Kidney epithelial cell (primary cell): Measurements from ENCODE around the gene SYNE1. TPM values are rescaled to one million over a fixed set of nuclear protein-coding genes. Genes with fewer than 3 reads are reported as not detected.

ENCODE experiments used
- DNase-seq: peaks from one replicate; pipeline ENCODE4 v3.0.0-alpha.2; 2010; ENCODE audit warnings: low read depth
- H3K27me3 ChIP-seq: 2 replicates; pipeline ENCODE4 v1.6.0; 2011; ENCODE audit warnings: low read length; ENCODE audit not compliant: control insufficient read depth, insufficient read depth
- H3K36me3 ChIP-seq: 2 replicates; pipeline ENCODE4 v1.5.1; 2011; ENCODE audit warnings: low read length; ENCODE audit not compliant: control insufficient read depth, insufficient read depth
- H3K4me3 ChIP-seq: 2 replicates; pipeline ENCODE4 v1.5.1; 2011; ENCODE audit warnings: low read depth, mild to moderate bottlenecking, control low read depth, low read length
- total RNA-seq: library from RNA; depleted of rRNA; stranded (reverse); fragments of >200 nt; gene quantifications from 2 replicates; pipeline ENCODE4 v1.2.3, GENCODE V29; 2015
- TF ChIP-seq, protein P1 (sequence below): IDR thresholded peaks from 2 replicates; pipeline ENCODE4 v1.5.1; 2011; ENCODE audit warnings: mild to moderate bottlenecking, moderate library complexity, low read length, control low read depth, inconsistent platforms; ENCODE audit not compliant: insufficient read depth, poor library complexity, severe bottlenecking

Gene SYNE1
- total RNA-seq, 1 donor from 2014 or later: 43.1 TPM

- DNase-seq: no peak
- Histone ChIP-seq H3K27me3 (no peaks in the 10 kb centered on the region), H3K4me3 (no peak overlapping the region), H3K36me3 (no peaks in the 10 kb centered on the region)
- TF ChIP-seq, protein P1, sequence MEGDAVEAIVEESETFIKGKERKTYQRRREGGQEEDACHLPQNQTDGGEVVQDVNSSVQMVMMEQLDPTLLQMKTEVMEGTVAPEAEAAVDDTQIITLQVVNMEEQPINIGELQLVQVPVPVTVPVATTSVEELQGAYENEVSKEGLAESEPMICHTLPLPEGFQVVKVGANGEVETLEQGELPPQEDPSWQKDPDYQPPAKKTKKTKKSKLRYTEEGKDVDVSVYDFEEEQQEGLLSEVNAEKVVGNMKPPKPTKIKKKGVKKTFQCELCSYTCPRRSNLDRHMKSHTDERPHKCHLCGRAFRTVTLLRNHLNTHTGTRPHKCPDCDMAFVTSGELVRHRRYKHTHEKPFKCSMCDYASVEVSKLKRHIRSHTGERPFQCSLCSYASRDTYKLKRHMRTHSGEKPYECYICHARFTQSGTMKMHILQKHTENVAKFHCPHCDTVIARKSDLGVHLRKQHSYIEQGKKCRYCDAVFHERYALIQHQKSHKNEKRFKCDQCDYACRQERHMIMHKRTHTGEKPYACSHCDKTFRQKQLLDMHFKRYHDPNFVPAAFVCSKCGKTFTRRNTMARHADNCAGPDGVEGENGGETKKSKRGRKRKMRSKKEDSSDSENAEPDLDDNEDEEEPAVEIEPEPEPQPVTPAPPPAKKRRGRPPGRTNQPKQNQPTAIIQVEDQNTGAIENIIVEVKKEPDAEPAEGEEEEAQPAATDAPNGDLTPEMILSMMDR: no peak
Measured at GRCh38 chr6:152167641-152168603, 469.2 kb downstream of the SYNE1 start.

DNA sequence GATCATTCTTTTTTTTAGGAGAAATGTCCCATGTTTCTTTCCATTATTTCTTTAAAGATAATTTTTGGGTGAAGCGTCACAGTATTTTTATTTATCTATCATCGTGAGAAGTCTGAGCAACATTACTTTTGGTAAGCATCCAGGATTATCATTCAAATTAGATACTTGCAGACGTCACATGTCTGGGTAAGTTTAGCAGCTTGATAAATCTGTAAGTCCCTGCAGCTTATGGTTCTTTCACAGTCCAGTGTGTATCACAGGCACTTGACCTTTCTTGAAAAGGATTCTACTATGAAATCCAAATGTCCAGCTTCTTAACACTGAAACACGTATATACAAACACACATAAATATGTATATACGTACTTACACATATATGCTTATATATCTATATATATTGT is 470.3 kb downstream of the SYNE1 start:
- TF ChIP-seq, protein P1: no peak
- no peak for DNase-seq
- no peaks in the 10 kb centered on the region for H3K36me3 ChIP-seq
- no peak overlapping the region for H3K4me3 ChIP-seq
- no peaks in the 10 kb centered on the region for H3K27me3 ChIP-seq

DNA sequence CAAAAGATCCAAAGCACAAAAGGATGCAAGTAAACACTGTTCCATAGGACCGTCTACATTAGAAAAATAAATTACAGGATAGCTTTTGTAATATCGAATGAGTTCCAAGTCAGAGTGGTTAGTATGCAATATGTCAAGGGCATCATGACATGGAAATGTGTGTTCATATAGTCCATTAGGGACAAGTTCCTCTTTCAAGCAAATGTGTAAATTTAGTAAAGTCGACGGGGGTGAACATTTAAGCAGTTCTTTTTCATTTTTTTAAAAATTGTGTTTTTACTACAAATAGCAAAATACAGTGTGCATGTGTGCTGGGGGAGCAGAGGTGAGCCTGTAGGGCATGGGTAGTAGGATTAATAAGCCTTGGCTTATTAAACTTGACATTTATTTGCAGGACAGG is 470.7 kb downstream of the SYNE1 start:
- TF ChIP-seq, protein P1: no peak
- no peak overlapping the region for H3K4me3 ChIP-seq
- DNase-seq: no peak
- no peaks in the 10 kb centered on the region for H3K36me3 ChIP-seq
- H3K27me3 ChIP-seq: no peaks in the 10 kb centered on the region

DNA sequence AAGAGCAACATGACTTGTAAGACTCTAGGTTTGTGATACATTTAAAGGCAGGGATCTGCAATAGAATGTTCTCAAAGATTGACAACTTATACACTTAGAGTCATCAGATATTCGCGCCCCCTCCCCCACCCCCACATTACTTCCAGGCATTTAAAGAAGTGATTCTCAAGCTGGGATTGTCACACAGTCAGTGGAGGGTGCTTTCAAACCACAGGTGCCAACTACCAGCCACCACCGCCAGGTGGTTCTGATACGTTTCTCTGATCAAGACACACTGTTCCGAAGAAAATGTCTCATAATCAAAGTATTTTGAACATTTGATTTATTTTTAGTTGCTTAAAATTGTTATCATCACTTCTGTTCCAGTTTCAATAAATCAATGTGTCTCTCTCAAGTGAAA is 472.2 kb downstream of the SYNE1 start:
- DNase-seq: no peak

DNA sequence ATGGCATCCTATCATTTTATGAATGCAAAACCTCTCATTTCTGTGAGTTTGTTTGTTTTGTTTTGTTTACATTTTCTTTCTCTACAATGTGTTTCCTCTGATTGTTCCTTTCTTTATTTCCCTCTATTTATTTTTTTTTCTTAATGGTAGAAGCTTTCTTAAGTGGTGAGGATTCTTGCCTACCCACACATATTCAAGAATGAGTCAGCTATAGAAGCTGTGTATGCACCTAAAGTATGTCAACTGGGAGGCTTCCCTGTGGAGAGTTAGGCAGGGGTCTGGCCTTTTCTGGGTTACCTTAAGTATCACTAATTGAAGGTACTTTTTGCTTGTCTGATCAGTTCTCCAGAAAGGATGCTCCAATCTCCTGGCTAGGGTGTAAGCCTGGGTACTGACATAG is 475.7 kb downstream of the SYNE1 start:
- TF ChIP-seq, protein P1: no peak
- Histone ChIP-seq H3K36me3 (no peaks in the 10 kb centered on the region), H3K4me3 (no peak overlapping the region), H3K27me3 (no peaks in the 10 kb centered on the region)
- DNase-seq: peak; percentile 14

More for the DNA sequence above, 472.2 kb downstream of the SYNE1 start:
- no peak overlapping the region for H3K4me3 ChIP-seq
- no peaks in the 10 kb centered on the region for H3K27me3 ChIP-seq
- H3K36me3 ChIP-seq: no peaks in the 10 kb centered on the region
- TF ChIP-seq, protein P1: no peak
